GM18909 (cell line): ENCODE results near the gene CBX2.

Experiments used
- ATAC-seq: cut with Tn5 transposase; IDR thresholded peaks from one replicate; pipeline ENCODE4 v1.9.1; 2021; ENCODE audit warnings: mild to moderate bottlenecking; ENCODE audit not compliant: unreplicated experiment, poor library complexity

CBX2 gene

DNA sequence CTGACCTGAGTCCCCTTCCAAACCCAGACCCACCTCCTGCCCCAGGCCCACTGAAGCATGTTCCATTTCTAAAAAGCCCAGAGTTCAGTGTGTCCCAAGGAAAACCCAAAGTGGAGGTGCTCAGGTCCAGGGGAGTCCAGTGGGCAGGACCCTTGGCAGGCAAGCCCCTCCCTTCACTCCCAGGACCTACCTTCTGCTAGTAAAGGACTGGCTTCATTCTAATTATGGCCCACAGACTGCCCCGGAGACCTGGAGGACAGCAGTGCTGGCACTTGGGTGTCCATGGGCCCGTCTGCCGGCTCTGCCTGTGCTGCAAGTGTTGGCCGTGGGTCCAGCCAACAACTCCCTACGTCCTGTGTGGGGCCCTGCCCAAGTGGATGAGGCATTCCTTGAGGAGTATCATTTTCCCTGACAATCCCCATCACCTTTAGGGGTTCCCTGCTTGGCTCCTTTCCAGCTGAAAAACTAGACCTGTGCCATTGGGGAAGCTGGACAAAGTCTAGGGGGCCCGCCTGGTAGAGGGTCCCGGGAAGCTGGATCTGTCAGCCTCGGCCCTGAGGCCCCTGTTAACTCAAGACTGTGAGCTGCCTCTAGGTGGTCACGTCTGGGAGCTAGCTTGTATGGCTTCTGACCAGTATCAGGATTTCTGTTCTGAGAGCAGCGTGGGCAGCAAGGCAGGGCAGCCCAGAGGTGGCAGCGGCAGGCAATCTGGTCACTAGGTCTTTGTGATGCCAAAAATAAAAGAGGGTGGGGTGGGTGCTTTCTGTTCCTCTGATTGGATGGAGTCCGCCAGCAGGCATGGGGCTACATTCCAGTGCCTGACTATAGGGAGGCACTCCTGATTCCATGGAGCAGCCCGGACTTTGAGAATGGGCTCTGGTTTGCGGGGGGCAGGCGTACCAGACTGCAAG lies 8.2 kb downstream of the CBX2 start:
- no peak for ATAC-seq

GRCh38 chr17:79786930-79787643 lies 9.1 kb downstream of the CBX2 start:
- ATAC-seq = no peak

DNA sequence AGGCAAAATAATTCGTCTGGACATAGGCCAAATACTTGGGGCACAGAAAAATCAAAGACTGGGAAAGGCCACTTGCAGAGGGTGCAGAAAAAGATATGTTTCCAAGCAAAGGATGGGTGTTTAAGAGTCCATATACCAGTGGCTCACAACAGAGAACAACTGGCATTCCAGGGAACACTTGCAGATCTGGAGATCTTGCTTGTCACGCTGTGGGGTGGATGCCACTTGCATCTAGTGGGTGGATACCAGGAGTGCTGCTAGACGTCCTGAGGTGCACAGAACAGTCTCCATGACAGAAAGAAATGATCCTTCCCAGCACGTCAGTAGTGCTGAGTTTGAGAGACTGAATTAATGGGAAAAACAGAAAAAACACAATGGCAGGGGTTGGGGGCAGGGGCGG lies 10.5 kb downstream of the CBX2 start:
- no peak for ATAC-seq

DNA sequence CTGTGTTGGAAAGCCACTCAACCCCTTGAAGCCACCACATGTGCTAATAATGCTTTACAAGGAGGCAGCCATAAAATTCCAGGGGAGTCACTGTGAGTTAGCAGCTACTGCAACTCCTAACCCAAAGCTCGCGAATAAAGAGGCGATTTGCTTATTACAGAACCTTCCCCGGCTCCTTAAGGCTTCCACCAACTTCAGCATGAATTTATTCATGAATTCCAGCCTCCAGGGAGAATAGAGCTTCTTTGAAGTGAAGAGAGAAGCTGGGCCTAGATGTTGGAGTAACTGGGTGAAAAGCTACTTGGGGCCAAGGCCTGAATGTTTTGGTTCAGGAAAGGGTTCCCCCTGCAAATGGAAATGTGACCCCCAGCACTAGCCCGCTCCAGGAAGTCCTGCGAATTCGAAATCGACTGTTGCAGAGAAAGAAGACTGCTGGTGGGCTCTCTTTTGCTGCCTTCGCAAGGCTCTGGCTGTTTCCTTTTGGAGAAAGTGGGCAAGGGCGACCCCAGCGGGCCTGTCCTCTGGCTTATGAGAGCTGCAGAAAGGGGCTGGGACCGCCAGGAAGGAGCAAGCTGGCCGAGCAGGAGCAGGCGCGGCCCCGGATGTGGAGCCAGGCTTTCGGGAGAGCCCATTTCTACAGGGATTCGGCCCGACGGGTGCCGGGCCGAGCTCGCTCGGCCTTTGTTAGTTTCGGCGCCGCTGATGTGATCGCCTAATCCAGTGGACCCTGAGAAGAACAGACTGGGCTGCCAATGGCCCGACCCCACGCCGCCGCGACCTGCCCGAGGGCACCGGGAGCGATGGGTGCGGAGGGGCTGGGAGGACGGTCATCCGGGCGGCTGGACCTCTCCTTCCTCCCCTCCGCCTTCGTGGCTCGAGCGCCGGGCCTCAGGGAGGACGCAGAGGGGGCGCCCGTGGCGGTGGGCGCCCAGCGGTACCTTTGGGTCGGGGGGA lies 11.3 kb downstream of the CBX2 start:
- ATAC-seq = no peak

- ATAC-seq = no peak
Measured at GRCh38 chr17:79789943-79790804, 12.2 kb downstream of the CBX2 start.

- no peak for ATAC-seq
Measured at GRCh38 chr17:79790805-79791734, 13.1 kb downstream of the CBX2 start.

- ATAC-seq = no peak
Measured at GRCh38 chr17:79791735-79792161, 13.8 kb downstream of the CBX2 start.

DNA sequence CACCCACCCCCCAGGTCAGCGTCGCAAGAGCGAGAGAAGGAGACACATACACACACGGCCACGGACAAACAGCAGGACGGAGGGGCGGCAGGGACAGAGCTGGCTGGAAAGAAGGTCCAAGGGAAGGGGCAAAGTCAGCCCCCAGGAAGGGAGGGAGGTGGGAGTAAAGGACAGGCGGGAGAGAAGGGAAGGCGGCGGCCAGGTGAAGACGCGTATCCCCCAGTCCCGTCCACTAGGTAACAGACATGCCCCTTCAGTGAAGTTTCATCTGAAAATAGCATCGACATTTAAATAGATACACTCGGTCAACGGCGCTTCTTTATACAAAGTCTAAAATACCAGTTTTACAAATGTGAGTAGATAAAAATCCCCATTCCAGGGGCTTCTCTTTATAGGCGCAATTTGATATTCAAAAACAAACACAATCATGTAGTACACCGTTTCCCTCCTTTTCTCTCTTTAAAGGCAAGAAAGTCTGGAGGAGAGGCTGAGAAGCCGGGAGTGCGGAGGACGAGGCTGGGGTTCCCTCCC lies 14.5 kb downstream of the CBX2 start:
- no peak for ATAC-seq

- ATAC-seq = no peak
Measured at GRCh38 chr17:79792984-79793923, 15.3 kb downstream of the CBX2 start.

DNA sequence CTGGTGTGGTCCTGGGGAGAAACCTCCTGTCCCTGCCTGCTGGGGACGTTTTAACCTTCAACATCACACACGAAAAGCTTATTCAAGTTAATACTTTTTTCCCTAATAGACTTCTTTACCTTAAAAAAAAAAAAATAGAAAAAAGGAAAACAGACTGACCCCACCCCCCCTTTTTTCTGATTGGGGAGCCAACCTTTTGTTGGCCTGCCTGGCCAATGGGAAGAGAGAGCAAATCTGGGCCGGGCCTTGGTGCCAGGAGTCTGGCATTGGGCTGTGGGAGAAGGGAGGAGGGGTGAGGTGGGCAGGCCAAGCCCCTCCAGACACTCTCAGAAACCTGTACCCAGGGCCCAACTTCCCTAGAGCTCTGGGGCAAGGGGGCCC lies 16.0 kb downstream of the CBX2 start:
- no peak for ATAC-seq

DNA sequence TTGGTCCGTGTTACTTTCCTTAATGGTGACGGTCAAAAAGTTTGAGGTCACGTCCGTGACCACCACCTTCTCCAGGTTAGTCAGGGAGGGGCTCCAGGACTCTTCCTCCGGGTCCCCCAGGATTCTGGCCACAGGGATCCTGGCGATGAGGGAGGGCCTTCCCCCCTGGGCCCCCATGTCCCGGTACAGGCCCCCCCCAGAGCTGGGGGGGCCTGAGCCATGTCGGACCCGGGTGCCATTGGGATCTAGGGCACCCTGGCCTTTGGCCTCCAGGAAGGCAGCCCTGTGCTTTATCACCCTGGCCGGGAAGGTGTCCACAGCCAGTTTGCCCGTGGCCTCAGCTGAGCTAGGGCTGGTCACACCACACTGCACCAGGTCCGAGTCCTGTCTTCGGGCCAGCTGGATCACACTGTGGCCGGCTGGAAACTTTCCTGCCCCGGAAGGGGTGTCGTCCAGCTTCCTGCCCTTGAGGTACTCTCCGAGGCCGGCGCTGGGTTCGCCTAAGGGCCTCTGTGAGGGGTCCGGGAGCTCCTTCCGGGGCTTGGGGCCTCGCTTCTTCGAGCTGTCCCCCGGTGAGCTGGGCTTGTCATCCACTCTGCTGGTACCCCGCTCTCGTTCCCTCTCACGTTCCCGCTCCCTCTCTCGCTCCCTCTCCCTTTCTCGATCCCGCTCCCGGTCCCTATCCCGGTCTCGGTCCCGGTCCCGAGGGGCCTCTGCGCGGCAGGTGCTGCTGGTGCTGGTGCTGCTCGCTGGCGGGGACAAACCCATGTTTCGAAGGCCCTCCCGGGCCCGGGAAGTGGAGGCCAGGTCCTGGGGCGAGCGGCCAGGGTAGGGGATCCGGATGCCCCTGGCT lies 16.9 kb downstream of the CBX2 start:
- no peak for ATAC-seq

- ATAC-seq = no peak
Measured at GRCh38 chr17:79795795-79796443, 18.0 kb downstream of the CBX2 start.

GRCh38 chr17:79796444-79796762 lies 18.5 kb downstream of the CBX2 start:
- no peak for ATAC-seq

GRCh38 chr17:79796763-79797491 lies 19.0 kb downstream of the CBX2 start, which contains the start of gene CBX8:
TSS of gene CBX8 (minus strand) at chr17:79797077. CDS start at chr17:79796998, 79 bp downstream.
- ATAC-seq = peak; percentile 90
